Measurements from ENCODE around the gene WIPF2.

DNA sequence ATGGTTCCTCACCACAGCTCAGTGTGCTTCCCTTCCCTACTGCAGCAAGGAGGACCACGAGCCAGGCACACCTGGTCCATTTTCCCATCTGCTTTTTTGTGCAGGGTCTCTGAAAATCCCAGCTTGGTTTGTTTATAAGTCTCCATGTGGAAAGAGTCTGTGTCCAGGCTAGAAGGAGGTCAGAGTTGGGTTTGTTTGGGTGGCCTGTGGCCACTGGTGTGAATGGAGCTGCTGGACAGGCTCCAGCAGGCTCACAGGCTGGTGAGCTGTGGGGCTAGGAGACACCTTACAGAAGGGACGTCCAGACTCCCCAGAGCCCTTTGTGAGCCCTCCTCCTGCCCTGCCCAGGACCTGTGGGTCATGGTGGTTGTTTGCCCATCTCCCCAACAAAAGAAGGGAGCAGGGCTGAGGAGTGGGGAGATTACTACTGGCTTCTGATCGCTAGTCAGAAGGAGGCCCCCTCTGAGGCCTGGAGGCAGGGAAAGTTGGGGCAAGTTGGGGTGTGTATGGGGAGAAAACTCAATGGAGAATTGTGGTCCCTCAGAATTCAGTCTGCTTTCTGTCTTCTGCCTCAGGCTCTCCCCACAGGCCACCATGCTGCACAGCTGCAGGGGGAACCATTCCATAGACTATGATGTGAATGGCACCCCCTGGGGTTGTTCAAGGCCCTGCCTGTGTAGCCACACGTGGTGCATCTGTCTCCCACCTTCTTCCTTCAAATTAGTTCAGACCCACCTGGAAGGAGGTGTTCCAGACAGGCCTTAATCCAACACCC lies 94.0 kb downstream of the WIPF2 start:
- no peak for TF ChIP-seq POLR2A (IDR thresholded peaks at IDR 0.05; ENCODE audit: low read depth)
- TF ChIP-seq, protein P1, sequence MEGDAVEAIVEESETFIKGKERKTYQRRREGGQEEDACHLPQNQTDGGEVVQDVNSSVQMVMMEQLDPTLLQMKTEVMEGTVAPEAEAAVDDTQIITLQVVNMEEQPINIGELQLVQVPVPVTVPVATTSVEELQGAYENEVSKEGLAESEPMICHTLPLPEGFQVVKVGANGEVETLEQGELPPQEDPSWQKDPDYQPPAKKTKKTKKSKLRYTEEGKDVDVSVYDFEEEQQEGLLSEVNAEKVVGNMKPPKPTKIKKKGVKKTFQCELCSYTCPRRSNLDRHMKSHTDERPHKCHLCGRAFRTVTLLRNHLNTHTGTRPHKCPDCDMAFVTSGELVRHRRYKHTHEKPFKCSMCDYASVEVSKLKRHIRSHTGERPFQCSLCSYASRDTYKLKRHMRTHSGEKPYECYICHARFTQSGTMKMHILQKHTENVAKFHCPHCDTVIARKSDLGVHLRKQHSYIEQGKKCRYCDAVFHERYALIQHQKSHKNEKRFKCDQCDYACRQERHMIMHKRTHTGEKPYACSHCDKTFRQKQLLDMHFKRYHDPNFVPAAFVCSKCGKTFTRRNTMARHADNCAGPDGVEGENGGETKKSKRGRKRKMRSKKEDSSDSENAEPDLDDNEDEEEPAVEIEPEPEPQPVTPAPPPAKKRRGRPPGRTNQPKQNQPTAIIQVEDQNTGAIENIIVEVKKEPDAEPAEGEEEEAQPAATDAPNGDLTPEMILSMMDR (IDR thresholded peaks at IDR 0.05): no peak
- TF ChIP-seq EP300 (IDR thresholded peaks at IDR 0.05): no peak
- no peak for TF ChIP-seq POLR2AphosphoS5 (IDR thresholded peaks at IDR 0.05)
